C4-2B (cell line): ENCODE data around the gene PP2D1.

Experiments used
- ZFX ChIP-seq: fragments of 450-650 bp; IDR thresholded peaks from 2 replicates; pipeline ENCODE4 v1.6.1; 2017
- TF ChIP-seq, protein P1 (sequence below): fragments of 450-650 bp; conservative IDR thresholded peaks from 2 replicates; pipeline ENCODE4 v1.5.1; 2017; ENCODE audit warnings: mild to moderate bottlenecking

DNA sequence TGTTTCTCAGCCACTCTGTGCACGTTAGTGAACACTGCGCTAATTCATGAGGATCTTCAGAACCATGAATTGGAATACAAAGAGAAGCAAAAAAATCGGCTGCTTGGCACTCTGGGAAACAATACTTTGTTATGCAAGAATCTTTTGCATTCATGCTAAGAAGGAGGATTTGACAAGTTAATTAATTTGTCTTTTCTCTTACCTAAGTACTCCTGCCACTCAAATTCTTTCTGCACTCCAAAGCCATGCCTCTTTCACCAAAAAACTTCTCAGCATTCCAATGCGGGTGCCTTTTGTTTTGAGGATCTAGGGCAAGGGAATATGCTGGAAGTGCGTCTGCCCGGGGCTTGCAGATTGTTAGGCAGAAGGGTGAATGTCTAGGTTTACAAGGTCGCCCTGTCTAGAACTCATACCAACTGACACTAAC is 16.9 kb upstream of the PP2D1 start:
- TF ChIP-seq, protein P1, sequence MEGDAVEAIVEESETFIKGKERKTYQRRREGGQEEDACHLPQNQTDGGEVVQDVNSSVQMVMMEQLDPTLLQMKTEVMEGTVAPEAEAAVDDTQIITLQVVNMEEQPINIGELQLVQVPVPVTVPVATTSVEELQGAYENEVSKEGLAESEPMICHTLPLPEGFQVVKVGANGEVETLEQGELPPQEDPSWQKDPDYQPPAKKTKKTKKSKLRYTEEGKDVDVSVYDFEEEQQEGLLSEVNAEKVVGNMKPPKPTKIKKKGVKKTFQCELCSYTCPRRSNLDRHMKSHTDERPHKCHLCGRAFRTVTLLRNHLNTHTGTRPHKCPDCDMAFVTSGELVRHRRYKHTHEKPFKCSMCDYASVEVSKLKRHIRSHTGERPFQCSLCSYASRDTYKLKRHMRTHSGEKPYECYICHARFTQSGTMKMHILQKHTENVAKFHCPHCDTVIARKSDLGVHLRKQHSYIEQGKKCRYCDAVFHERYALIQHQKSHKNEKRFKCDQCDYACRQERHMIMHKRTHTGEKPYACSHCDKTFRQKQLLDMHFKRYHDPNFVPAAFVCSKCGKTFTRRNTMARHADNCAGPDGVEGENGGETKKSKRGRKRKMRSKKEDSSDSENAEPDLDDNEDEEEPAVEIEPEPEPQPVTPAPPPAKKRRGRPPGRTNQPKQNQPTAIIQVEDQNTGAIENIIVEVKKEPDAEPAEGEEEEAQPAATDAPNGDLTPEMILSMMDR: no peak
- no peak for TF ChIP-seq ZFX
